Measurements from ENCODE around the gene SNX13. TPM values are rescaled to one million over a fixed set of nuclear protein-coding genes. Genes with fewer than 3 reads are reported as not detected.

The SNX13 gene
- total and polyA plus RNA-seq, 9 of the 15 experiments (the other 6 are each of a cell fraction or from before 2014, with no cell fraction given) = 5.6 to 33.2 (median 25.4) TPM

DNA sequence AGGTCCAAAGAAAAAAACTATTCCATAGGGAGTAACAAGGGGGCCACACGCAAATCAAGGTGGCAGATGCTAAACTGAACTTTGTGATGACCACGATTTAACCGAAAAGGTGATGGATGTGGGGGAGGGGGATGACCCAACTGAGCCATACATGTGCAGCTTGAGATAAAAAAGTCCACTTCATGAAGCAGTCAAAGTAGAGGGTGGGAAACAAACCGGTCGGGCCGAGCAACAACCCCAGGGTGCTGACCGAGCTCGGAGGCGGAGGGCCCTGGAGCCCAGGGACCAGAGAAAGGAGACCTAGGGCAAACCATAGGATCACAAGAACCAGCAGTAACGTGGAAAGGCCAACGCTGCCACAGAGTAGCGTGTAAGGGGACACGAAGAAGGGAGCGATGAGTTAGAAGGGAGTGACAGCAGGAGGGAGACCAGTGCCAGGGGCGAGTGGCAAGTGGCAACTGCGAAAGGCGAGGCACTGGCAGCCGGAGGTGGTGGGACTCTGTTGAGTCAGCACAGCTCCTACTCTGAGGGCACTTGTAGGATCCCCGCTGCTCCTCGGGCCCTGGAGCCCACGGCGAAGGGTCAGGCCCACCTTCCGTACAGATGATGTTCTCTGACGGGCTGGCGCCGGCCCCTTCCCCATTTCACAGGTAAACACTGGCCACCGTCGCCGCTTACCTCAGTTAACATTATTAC, 540 bp downstream of the SNX13 start (continued):
- TF ChIP-seq, protein P1, sequence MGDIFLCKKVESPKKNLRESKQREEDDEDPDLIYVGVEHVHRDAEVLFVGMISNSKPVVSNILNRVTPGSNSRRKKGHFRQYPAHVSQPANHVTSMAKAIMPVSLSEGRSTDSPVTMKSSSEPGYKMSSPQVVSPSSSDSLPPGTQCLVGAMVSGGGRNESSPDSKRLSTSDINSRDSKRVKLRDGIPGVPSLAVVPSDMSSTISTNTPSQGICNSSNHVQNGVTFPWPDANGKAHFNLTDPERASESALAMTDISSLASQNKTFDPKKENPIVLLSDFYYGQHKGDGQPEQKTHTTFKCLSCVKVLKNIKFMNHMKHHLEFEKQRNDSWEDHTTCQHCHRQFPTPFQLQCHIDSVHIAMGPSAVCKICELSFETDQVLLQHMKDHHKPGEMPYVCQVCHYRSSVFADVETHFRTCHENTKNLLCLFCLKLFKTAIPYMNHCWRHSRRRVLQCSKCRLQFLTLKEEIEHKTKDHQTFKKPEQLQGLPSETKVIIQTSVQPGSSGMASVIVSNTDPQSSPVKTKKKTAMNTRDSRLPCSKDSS (IDR thresholded peaks at IDR 0.05; ENCODE audit: low read depth, partially characterized antibody) = no peak
- TF ChIP-seq ZNF134 (CRISPR knock-in tag; conservative IDR thresholded peaks at IDR 0.05) (no peak), POLR2H (tag; IDR thresholded peaks at IDR 0.05; ENCODE audit: low read depth) (no peak), PPARD (CRISPR knock-in tag; IDR thresholded peaks at IDR 0.05) (no peak), PHB2 (IDR thresholded peaks at IDR 0.05; ENCODE audit: low read depth) (no peak), SAFB2 (IDR thresholded peaks at IDR 0.05; ENCODE audit: borderline replicate concordance, low read depth, low read length, severe bottlenecking) (no peak), ZNF57 (CRISPR knock-in tag; IDR thresholded peaks at IDR 0.05) (no peak), ZBTB1 (CRISPR knock-in tag; IDR thresholded peaks at IDR 0.05; ENCODE audit: borderline replicate concordance, low read depth) (no peak), FOSL1 (tag; conservative IDR thresholded peaks at IDR 0.05) (no peak), ZNF764 (CRISPR knock-in tag; IDR thresholded peaks at IDR 0.05; ENCODE audit: low read depth) (no peak), ZNF197 (CRISPR knock-in tag; IDR thresholded peaks at IDR 0.05; ENCODE audit: low read depth) (no peak), CBFA2T3 (IDR thresholded peaks at IDR 0.05) (peak; percentile 79), ZC3H4 (CRISPR knock-in tag; IDR thresholded peaks at IDR 0.05; ENCODE audit: borderline replicate concordance) (peak; percentile 22; the same call in 1 of the 2 replicates), POLR3A (IDR thresholded peaks at IDR 0.05; ENCODE audit: borderline replicate concordance, extremely low read depth, insufficient read depth, insufficient read length) (no peak), SRSF7 (optimal IDR thresholded peaks at IDR 0.05; ENCODE audit: low read depth, low read length) (no peak), RBM34 (IDR thresholded peaks at IDR 0.05; ENCODE audit: borderline replicate concordance, insufficient read depth, low read length) (no peak), NFE2L1 (tag; IDR thresholded peaks at IDR 0.05; ENCODE audit: borderline replicate concordance, low read depth) (no peak)
- TF ChIP-seq, protein P2, sequence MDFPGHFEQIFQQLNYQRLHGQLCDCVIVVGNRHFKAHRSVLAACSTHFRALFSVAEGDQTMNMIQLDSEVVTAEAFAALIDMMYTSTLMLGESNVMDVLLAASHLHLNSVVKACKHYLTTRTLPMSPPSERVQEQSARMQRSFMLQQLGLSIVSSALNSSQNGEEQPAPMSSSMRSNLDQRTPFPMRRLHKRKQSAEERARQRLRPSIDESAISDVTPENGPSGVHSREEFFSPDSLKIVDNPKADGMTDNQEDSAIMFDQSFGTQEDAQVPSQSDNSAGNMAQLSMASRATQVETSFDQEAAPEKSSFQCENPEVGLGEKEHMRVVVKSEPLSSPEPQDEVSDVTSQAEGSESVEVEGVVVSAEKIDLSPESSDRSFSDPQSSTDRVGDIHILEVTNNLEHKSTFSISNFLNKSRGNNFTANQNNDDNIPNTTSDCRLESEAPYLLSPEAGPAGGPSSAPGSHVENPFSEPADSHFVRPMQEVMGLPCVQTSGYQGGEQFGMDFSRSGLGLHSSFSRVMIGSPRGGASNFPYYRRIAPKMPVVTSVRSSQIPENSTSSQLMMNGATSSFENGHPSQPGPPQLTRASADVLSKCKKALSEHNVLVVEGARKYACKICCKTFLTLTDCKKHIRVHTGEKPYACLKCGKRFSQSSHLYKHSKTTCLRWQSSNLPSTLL (IDR thresholded peaks at IDR 0.05) = no peak
- TF ChIP-seq, protein P3, sequence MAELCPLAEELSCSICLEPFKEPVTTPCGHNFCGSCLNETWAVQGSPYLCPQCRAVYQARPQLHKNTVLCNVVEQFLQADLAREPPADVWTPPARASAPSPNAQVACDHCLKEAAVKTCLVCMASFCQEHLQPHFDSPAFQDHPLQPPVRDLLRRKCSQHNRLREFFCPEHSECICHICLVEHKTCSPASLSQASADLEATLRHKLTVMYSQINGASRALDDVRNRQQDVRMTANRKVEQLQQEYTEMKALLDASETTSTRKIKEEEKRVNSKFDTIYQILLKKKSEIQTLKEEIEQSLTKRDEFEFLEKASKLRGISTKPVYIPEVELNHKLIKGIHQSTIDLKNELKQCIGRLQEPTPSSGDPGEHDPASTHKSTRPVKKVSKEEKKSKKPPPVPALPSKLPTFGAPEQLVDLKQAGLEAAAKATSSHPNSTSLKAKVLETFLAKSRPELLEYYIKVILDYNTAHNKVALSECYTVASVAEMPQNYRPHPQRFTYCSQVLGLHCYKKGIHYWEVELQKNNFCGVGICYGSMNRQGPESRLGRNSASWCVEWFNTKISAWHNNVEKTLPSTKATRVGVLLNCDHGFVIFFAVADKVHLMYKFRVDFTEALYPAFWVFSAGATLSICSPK (IDR thresholded peaks at IDR 0.05; ENCODE audit: borderline replicate concordance) = no peak
- TF ChIP-seq, protein P4, sequence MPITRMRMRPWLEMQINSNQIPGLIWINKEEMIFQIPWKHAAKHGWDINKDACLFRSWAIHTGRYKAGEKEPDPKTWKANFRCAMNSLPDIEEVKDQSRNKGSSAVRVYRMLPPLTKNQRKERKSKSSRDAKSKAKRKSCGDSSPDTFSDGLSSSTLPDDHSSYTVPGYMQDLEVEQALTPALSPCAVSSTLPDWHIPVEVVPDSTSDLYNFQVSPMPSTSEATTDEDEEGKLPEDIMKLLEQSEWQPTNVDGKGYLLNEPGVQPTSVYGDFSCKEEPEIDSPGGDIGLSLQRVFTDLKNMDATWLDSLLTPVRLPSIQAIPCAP (CRISPR knock-in tag; IDR thresholded peaks at IDR 0.05; ENCODE audit: borderline replicate concordance) = no peak
- TF ChIP-seq, protein P5, sequence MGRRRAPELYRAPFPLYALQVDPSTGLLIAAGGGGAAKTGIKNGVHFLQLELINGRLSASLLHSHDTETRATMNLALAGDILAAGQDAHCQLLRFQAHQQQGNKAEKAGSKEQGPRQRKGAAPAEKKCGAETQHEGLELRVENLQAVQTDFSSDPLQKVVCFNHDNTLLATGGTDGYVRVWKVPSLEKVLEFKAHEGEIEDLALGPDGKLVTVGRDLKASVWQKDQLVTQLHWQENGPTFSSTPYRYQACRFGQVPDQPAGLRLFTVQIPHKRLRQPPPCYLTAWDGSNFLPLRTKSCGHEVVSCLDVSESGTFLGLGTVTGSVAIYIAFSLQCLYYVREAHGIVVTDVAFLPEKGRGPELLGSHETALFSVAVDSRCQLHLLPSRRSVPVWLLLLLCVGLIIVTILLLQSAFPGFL (CRISPR knock-in tag; IDR thresholded peaks at IDR 0.05) = no peak

Data from K562 (cell line).